ENCODE results near the gene IL1RAP.

- TF ChIP-seq CTCF (conservative IDR thresholded peaks at IDR 0.05; ENCODE audit: low read depth in 2 of 2) (no peak), POLR2AphosphoS5 (IDR thresholded peaks at IDR 0.05; ENCODE audit: low read depth) (peak; percentile 53; the same call in 1 of the 2 replicates), REST (IDR thresholded peaks at IDR 0.05; ENCODE audit: unreplicated experiment) (no peak), EZH2phosphoT487 (IDR thresholded peaks at IDR 0.05; ENCODE audit: unreplicated experiment) (no peak), EZH2 (IDR thresholded peaks at IDR 0.05; ENCODE audit: low read depth, unreplicated experiment) (no peak), JUNB (IDR thresholded peaks at IDR 0.05; ENCODE audit: unreplicated experiment) (no peak), ETS1 (IDR thresholded peaks at IDR 0.05) (no peak), ZNF462 (CRISPR knock-in tag; IDR thresholded peaks at IDR 0.05) (0 out of 2 replicates have a peak, but pooled peaks have one; percentile 18)
These were observed 27.1 kb downstream of the IL1RAP start for GRCh38 chr3:190541008-190541407.
